ENCODE measurements around the gene TMEM81.

Gene TMEM81

GRCh38 chr1:205038132-205038786 is 46.0 kb downstream of the TMEM81 start:
- no peak for DNase-seq

- peak in 9 of 58 donors; percentile 18 to 67 (median 32) for DNase-seq
These were observed 46.7 kb downstream of the TMEM81 start for GRCh38 chr1:205037539-205037938.
